ENCODE measurements around the gene ABCD3. TPM values are rescaled to one million over a fixed set of nuclear protein-coding genes. Genes with fewer than 3 reads are reported as not detected.

Gene ABCD3
- total RNA-seq, 1 donor from 2014 or later, result 38.4 TPM

DNA sequence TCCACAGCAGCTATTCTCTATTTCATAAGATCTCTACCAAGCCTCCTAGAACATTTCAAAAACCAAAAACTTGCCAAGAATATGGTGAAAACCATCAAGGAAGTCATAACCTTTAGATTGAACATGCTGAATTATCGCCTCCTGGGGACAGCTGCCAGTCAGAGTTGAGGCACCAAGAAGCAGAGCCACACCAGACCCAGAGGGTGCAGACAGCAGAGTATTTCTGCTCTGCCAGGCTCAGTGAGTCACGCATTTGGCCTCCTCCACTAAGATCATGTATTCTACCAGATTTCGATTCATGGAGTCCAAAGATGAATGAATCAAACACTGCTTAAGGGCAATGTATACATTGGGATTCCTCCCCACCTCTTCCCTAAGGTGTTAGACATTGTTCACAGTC is 121.3 kb downstream of the ABCD3 start:
- no peak overlapping the region for H2AFZ ChIP-seq (ENCODE audit: low read depth, low read length)
- H4K20me1 ChIP-seq (ENCODE audit: insufficient read depth, low read length), result peaks cover 61% of the 10 kb centered on the region
- DNase-seq (ENCODE audit: low read depth) (peak; percentile 55), FAIRE-seq (peak; percentile 34)
- Mint-ChIP-seq H3K4me3 (ENCODE audit: unreplicated experiment) (peak overlapping the region; percentile 96), H3K27ac (ENCODE audit: unreplicated experiment) (no peak overlapping the region), H3K9me3 (ENCODE audit: unreplicated experiment) (no peaks in the 10 kb centered on the region), H3K27me3 (ENCODE audit: low read depth, unreplicated experiment) (no peaks in the 10 kb centered on the region), H3K36me3 (ENCODE audit: low read depth, unreplicated experiment) (peaks cover 17% of the 10 kb centered on the region), H3K4me1 (ENCODE audit: low read depth, unreplicated experiment) (peaks cover 49% of the 10 kb centered on the region)
- H3K27me3 ChIP-seq (ENCODE audit: insufficient read depth, low read length), result no peaks in the 10 kb centered on the region
- H3K4me3 ChIP-seq (ENCODE audit: insufficient read depth, low read depth, low read length), result peak overlapping the region; percentile 93
- H3K36me3 ChIP-seq (ENCODE audit: insufficient read depth, low read length), result peaks cover 35% of the 10 kb centered on the region
- H3K4me2 ChIP-seq (ENCODE audit: low read length), result peak overlapping the region; percentile 91
- peaks cover 58% of the 10 kb centered on the region for H3K4me1 ChIP-seq (ENCODE audit: insufficient read depth, low read length)
- H3K79me2 ChIP-seq (ENCODE audit: insufficient read depth, low read length), result peaks cover 67% of the 10 kb centered on the region
- H3K9ac ChIP-seq (ENCODE audit: low read length), result peak overlapping the region; percentile 89
- TF ChIP-seq CTCF (IDR thresholded peaks at IDR 0.05; ENCODE audit: insufficient read depth, low read depth, low read length) (no peak), EZH2 (IDR thresholded peaks at IDR 0.05; ENCODE audit: insufficient read depth, low read length) (no peak)
- H3K9me3 ChIP-seq (ENCODE audit: insufficient read depth, low read depth, low read length), result no peaks in the 10 kb centered on the region
- H3K27ac ChIP-seq (ENCODE audit: low read depth, low read length), result peak overlapping the region; percentile 70

GRCh38 chr1:94540440-94541245 is 122.5 kb downstream of the ABCD3 start:
- peak overlapping the region; percentile 93 for H3K4me3 ChIP-seq (ENCODE audit: insufficient read depth, low read depth, low read length)
- no peaks in the 10 kb centered on the region for H3K27me3 ChIP-seq (ENCODE audit: insufficient read depth, low read length)
- Mint-ChIP-seq H3K27ac (ENCODE audit: unreplicated experiment) (peak overlapping the region; percentile 74), H3K4me3 (ENCODE audit: unreplicated experiment) (peak overlapping the region; percentile 96), H3K36me3 (ENCODE audit: low read depth, unreplicated experiment) (peaks cover 11% of the 10 kb centered on the region), H3K9me3 (ENCODE audit: unreplicated experiment) (no peaks in the 10 kb centered on the region), H3K27me3 (ENCODE audit: low read depth, unreplicated experiment) (no peaks in the 10 kb centered on the region), H3K4me1 (ENCODE audit: low read depth, unreplicated experiment) (peaks cover 53% of the 10 kb centered on the region)
- H3K9me3 ChIP-seq (ENCODE audit: insufficient read depth, low read depth, low read length), result no peaks in the 10 kb centered on the region
- peak overlapping the region; percentile 70 for H3K27ac ChIP-seq (ENCODE audit: low read depth, low read length)
- H3K9ac ChIP-seq (ENCODE audit: low read length), result peak overlapping the region; percentile 89
- TF ChIP-seq EZH2 (IDR thresholded peaks at IDR 0.05; ENCODE audit: insufficient read depth, low read length) (no peak), CTCF (IDR thresholded peaks at IDR 0.05; ENCODE audit: insufficient read depth, low read depth, low read length) (no peak)
- H3K4me1 ChIP-seq (ENCODE audit: insufficient read depth, low read length), result peaks cover 63% of the 10 kb centered on the region
- peak overlapping the region; percentile 91 for H3K4me2 ChIP-seq (ENCODE audit: low read length)
- H2AFZ ChIP-seq (ENCODE audit: low read depth, low read length), result peak overlapping the region; percentile 24
- peaks cover 59% of the 10 kb centered on the region for H3K79me2 ChIP-seq (ENCODE audit: insufficient read depth, low read length)
- DNase-seq (ENCODE audit: low read depth) (no peak), FAIRE-seq (peak; percentile 9)
- H3K36me3 ChIP-seq (ENCODE audit: insufficient read depth, low read length), result peaks cover 23% of the 10 kb centered on the region
- peaks cover 50% of the 10 kb centered on the region for H4K20me1 ChIP-seq (ENCODE audit: insufficient read depth, low read length)

All from astrocyte (in vitro differentiated cells and primary cell).